HG03159 (cell line): ENCODE measurements around the gene STK32B.
"Not testable (repeated sequence)": the region's sequence is repeated elsewhere in the genome, so short reads cannot be mapped to it uniquely, and the experiment has no call there.

ENCODE experiments used
- ATAC-seq: cut with Tn5 transposase; IDR thresholded peaks from one replicate; pipeline ENCODE4 v1.9.1; 2021; ENCODE audit warnings: mild to moderate bottlenecking, moderate library complexity; ENCODE audit not compliant: unreplicated experiment

STK32B gene

GRCh38 chr4:5156682-5157081 lies 105.4 kb downstream of the STK32B start:
- no peak for ATAC-seq

GRCh38 chr4:5157791-5158770 lies 106.8 kb downstream of the STK32B start:
- ATAC-seq: no peak

- no peak for ATAC-seq
These were observed 107.5 kb downstream of the STK32B start for GRCh38 chr4:5158825-5159224.

GRCh38 chr4:5160668-5161067 lies 109.4 kb downstream of the STK32B start:
- ATAC-seq: no peak

GRCh38 chr4:5162909-5163508 lies 111.7 kb downstream of the STK32B start:
- no peak for ATAC-seq

- ATAC-seq: no peak
These were observed 113.1 kb downstream of the STK32B start for GRCh38 chr4:5164221-5164912.

- no peak for ATAC-seq
These were observed 114.4 kb downstream of the STK32B start for GRCh38 chr4:5165420-5166369.

GRCh38 chr4:5166377-5166776 lies 115.1 kb downstream of the STK32B start:
- ATAC-seq: no peak

- no peak for ATAC-seq
These were observed 117.6 kb downstream of the STK32B start for GRCh38 chr4:5168891-5169290.

- ATAC-seq: not testable (repeated sequence)
These were observed 124.6 kb downstream of the STK32B start for GRCh38 chr4:5175836-5176235.

- no peak for ATAC-seq
These were observed 133.3 kb downstream of the STK32B start for GRCh38 chr4:5184606-5185005.

- no peak for ATAC-seq
These were observed 134.3 kb downstream of the STK32B start for GRCh38 chr4:5185551-5185950.

GRCh38 chr4:5186271-5187064 lies 135.2 kb downstream of the STK32B start:
- no peak for ATAC-seq

- no peak for ATAC-seq
These were observed 136.8 kb downstream of the STK32B start for GRCh38 chr4:5188130-5188529.

GRCh38 chr4:5191831-5192230 lies 140.6 kb downstream of the STK32B start:
- no peak for ATAC-seq

- no peak for ATAC-seq
These were observed 141.0 kb downstream of the STK32B start for GRCh38 chr4:5192271-5192670.

- ATAC-seq: no peak
These were observed 141.4 kb downstream of the STK32B start for GRCh38 chr4:5192678-5193077.

- ATAC-seq: no peak
These were observed 147.6 kb downstream of the STK32B start for GRCh38 chr4:5198656-5199541.

- no peak for ATAC-seq
These were observed 148.6 kb downstream of the STK32B start for GRCh38 chr4:5199912-5200311.
